ENCODE data around the gene SYT1. TPM values are rescaled to one million over a fixed set of nuclear protein-coding genes. Genes with fewer than 3 reads are reported as not detected.
"Not testable (repeated sequence)": the region's sequence is repeated elsewhere in the genome, so short reads cannot be mapped to it uniquely, and the experiment has no call there.

The SYT1 gene
- total RNA-seq, 1 donor from 2014 or later: 0.17 TPM

DNA sequence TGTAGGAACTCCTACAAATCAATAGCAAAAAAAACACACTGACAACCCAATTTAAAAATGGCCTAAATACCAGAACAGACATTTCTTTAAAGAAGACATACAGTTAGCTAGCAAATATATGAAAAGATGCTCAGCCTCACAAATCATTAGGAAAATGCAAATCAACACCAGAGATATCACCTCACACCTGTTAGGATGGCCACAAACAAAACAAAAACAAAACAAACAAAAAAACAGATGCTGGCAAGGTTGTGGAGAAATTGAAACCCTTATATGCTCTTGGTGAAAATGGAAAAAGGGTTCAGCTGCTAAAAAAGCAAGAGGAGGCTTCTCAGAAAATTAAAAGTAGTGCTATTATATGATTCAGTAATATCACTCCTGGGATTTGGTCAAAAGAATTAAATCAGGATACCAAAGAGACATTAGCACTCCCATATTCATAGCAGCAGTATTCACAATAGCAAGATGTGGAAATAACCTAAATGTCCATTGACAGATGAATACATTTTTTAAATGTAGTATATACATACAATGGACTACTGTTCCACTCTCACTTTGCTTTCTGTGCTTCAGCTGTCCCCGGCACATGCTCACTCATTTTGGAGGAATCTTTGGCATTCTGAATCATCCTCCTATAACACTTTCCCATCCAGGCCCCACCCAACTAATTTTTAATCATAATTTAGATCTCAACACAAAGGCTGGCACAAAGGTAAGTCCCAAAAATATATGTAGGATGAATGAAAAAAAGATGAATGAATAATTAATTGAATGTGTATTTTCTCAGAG, 99.1 kb downstream of the SYT1 start:
- DNase-seq: no peak
- ATAC-seq: no peak
- intact Hi-C loops (cut with micrococcal nuclease): no loop called here

GRCh38 chr12:78964521-78964920, 99.9 kb downstream of the SYT1 start:
- intact Hi-C loops (cut with micrococcal nuclease): no loop called here
- DNase-seq: no peak
- ATAC-seq: no peak

GRCh38 chr12:78966062-78966461, 101.5 kb downstream of the SYT1 start:
- ATAC-seq (no peak), DNase-seq (no peak)
- intact Hi-C loops (cut with micrococcal nuclease): no loop called here

DNA sequence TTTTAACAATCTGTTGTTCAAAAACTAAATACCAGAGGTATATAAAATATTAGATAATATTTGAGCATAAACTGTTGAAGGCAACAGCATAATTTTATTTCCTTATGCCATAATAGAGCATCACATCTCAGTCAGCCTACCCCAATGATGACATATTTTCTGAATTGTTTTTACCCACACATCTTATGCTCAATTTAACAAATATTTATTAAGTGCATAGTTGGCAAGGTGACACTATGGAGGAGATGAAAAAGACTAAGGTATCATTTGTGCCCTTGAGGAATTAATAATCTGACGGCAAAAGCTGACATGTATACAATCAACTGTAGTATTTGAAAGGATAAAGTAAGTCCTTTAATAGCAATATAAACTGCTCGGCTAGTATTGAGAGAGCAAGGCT, 102.4 kb downstream of the SYT1 start:
- intact Hi-C loops (cut with micrococcal nuclease): no loop called here
- DNase-seq (no peak), ATAC-seq (no peak)

- DNase-seq: no peak
- ATAC-seq: no peak
- intact Hi-C loops (cut with micrococcal nuclease): no loop called here
Measured at GRCh38 chr12:78968226-78968625, 103.7 kb downstream of the SYT1 start.

- ATAC-seq (no peak), DNase-seq (no peak)
- intact Hi-C loops (cut with micrococcal nuclease): no loop called here
Measured at GRCh38 chr12:78970041-78970440, 105.5 kb downstream of the SYT1 start.

- peak; percentile 69 for ATAC-seq
- no peak for DNase-seq
- intact Hi-C loops (cut with micrococcal nuclease): no loop called here
Measured at GRCh38 chr12:78977304-78977867, 112.8 kb downstream of the SYT1 start.

GRCh38 chr12:78994168-78994791, 129.7 kb downstream of the SYT1 start:
- no peak for DNase-seq
- intact Hi-C loops (cut with micrococcal nuclease): no loop called here
- ATAC-seq: no peak

DNA sequence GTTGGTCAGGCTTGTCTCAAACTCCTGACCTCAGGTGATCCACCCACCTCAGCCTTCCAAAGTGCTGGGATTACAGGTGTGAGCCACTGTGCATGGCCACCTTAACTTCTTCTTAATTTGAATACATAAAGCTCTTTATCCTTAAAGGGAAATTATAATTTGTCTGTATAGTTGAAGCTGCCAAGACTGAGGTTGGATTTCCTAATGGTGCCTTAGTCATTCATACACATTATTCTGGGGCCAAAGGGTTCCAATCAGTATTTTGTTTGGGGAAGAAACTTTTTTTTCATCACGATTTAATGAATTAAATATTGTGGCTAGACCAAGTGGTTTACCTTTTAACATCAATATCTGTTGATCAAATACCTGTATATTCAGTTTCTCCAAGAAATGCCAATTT, 135.9 kb downstream of the SYT1 start:
- ATAC-seq (no peak), DNase-seq (no peak)
- intact Hi-C loops (cut with micrococcal nuclease): no loop called here

DNA sequence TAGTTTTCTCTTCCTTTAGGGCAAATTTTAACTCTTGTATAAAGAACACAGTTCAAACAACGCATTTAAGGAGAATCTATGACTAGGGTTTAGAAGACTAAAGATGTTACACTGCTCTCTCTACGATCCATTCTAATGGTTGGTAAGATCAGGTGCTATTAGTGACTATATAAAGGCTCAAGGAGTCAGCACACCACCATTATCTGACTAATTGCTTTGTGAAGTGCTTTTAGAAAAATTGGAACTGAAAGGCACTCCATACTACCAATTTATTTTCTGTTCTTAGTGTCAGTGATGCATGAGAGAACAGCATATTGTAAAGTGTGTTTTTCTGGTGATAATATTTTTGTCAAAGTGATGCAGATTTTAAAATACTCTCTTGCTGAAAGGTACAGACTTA, 136.8 kb downstream of the SYT1 start:
- no peak for ATAC-seq
- intact Hi-C loops (cut with micrococcal nuclease): no loop called here
- no peak for DNase-seq

DNA sequence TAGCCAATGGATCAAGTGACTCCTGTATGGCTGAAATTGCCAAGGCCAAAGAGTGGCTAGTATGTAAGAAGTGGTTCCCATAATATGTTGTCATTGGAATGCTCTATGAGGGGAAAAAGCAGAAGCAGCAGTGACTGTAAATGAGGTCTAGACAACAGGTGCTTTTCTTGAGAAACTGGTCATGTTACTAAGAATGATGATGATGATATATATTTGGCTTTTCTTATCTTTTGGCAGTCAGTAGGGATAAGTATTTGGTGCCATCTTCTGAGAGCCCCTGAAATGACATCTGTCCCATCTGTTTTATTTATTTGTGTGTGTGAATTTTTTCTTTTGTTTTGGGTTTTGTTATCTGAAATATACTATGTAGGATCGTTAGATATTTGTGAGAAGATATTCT, 141.7 kb downstream of the SYT1 start:
- intact Hi-C loops (cut with micrococcal nuclease): no loop called here
- no peak for ATAC-seq
- no peak for DNase-seq

GRCh38 chr12:79008591-79008990, 144.0 kb downstream of the SYT1 start:
- no peak for ATAC-seq
- intact Hi-C loops (cut with micrococcal nuclease): no loop called here

DNA sequence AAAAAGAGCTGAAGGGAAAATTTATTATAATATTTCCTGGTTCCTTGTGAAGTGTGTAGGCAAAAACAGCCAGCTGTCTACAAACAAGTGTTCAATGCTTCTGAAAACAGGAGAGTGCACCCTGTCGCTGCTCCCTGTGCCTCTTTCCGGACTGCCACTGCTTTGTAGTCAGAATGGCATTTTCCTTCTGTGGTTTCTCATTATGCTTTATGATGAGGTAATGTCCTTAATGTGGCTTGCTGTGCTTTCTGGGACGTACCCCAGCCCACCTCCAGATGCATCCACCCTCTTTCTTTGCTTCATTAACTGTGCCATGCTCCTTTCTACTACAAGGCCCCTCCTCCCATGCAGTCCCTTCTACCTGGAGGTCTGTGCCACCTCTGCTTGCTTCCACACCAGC, 148.1 kb downstream of the SYT1 start:
- no peak for ATAC-seq
- no peak for DNase-seq
- intact Hi-C loops (cut with micrococcal nuclease): no loop called here

More at GRCh38 chr12:79008591-79008990, 144.0 kb downstream of the SYT1 start:
- no peak for DNase-seq

DNA sequence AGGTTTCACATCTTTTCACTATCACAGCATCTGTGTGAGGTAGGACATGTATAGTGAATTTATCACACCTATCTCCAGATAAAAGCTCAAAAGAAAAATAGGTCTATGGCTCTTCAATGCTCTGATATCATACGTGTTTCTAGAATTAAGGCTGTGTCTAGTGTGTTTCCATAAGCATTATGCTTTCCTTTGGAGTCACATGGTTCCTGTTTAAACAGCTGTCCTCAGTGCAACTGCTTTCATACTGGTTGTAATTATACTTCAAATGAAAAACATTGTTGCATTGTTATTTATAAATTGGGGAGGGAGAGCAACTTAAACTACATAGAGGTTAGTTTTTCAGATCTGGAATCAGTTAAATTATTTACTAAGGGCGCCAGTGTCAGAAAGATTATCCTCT, 151.6 kb downstream of the SYT1 start:
- ATAC-seq (no peak), DNase-seq (no peak)
- intact Hi-C loops (cut with micrococcal nuclease): no loop called here

- intact Hi-C loops (cut with micrococcal nuclease): no loop called here
- DNase-seq: no peak
- ATAC-seq: no peak
Measured at GRCh38 chr12:79019672-79020071, 155.1 kb downstream of the SYT1 start.

DNA sequence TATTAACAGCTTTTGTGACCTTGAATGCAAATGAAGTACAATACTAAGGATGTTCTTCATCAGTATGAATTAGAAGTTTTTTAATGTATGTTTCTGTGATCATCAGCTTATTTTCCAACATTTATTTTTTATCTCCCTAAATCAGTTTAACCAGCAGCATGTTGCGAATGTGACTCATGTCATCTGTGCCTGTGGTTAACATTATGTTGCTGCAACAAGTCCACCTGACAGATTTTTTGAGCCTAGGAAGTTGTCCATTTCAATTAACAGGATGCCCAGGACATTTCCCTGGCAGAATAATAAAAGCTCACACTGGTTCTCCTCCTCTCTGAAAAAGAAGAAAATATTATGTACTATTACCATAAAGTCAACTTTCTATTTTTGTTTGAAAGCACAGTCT, 155.5 kb downstream of the SYT1 start:
- no peak for ATAC-seq
- intact Hi-C loops (cut with micrococcal nuclease): no loop called here

GRCh38 chr12:79021021-79021420, 156.4 kb downstream of the SYT1 start:
- DNase-seq (no peak), ATAC-seq (no peak)
- intact Hi-C loops (cut with micrococcal nuclease): no loop called here

More for the DNA sequence above, 155.5 kb downstream of the SYT1 start:
- no peak for DNase-seq

GRCh38 chr12:79023261-79023660, 158.7 kb downstream of the SYT1 start:
- ATAC-seq: no peak
- intact Hi-C loops (cut with micrococcal nuclease): no loop called here
- no peak for DNase-seq

DNA sequence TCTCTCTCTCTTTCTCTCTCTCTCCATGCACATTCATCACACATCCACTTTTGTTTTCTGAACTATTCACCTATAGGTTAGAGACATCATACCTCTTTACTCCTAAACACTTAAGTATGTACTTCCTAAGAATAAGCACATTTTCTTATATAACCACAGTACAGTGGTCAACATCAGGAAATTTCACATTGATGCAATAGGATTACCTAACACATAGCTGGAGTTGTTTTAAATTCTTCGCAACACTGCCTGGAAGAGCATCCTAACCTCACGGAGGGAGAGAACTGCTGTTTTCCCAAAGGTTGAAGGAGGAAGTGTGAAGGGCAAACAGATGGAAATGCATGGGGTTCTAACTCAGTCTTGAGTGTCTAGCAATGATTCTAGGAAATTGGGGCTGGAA, 159.2 kb downstream of the SYT1 start:
- no peak for ATAC-seq
- DNase-seq: no peak
- intact Hi-C loops (cut with micrococcal nuclease): no loop called here

- no peak for DNase-seq
- intact Hi-C loops (cut with micrococcal nuclease): no loop called here
- no peak for ATAC-seq
Measured at GRCh38 chr12:79033788-79034187, 169.2 kb downstream of the SYT1 start.

- ATAC-seq; DNase-seq; intact Hi-C loops (cut with micrococcal nuclease): not testable (repeated sequence)
Measured at GRCh38 chr12:79044748-79045147, 180.2 kb downstream of the SYT1 start.
